Measurements from ENCODE around the gene PRAMEF27.
"Not testable (repeated sequence)": the region's sequence is repeated elsewhere in the genome, so short reads cannot be mapped to it uniquely, and the experiment has no call there.

PRAMEF27 gene

GRCh38 chr1:13056475-13056874 lies at the start of gene PRAMEF27:
Gene PRAMEF27, minus strand, starts transcription at chr1:13056575. Its CDS starts 2,916 bp downstream, at chr1:13053659.
- DNase-seq (ENCODE audit: low spot score): not testable (repeated sequence)

- not testable (repeated sequence) for DNase-seq (ENCODE audit: low spot score)
Observed at GRCh38 chr1:13070474-13070873, 14.1 kb upstream of the PRAMEF27 start, which contains the start of gene PRAMEF25. Gene PRAMEF25, plus strand, starts transcription at chr1:13070774. Its CDS starts 2,920 bp downstream, at chr1:13073694.

- not testable (repeated sequence) for DNase-seq (ENCODE audit: low spot score)
Observed at GRCh38 chr1:13019846-13020245, 36.5 kb downstream of the PRAMEF27 start.

- DNase-seq (ENCODE audit: low spot score): not testable (repeated sequence)
Observed at GRCh38 chr1:13011932-13012331, 44.4 kb downstream of the PRAMEF27 start.

- not testable (repeated sequence) for DNase-seq (ENCODE audit: low spot score)
Observed at GRCh38 chr1:13009348-13009747, 47.0 kb downstream of the PRAMEF27 start.

GRCh38 chr1:13005732-13006131 lies 50.6 kb downstream of the PRAMEF27 start:
- DNase-seq (ENCODE audit: low spot score): not testable (repeated sequence)
